SH-SY5Y (cell line): ENCODE results near the gene RSAD2.

ENCODE experiments used
- GATA2 ChIP-seq: IDR thresholded peaks from 2 replicates; pipeline ENCODE4 v1.6.1; 2011; ENCODE audit warnings: mild to moderate bottlenecking, low read depth, low read length
- GATA3 ChIP-seq: IDR thresholded peaks from 2 replicates; pipeline ENCODE4 v1.6.1; 2011; ENCODE audit warnings: low read depth, mild to moderate bottlenecking, low read length, moderate library complexity

DNA sequence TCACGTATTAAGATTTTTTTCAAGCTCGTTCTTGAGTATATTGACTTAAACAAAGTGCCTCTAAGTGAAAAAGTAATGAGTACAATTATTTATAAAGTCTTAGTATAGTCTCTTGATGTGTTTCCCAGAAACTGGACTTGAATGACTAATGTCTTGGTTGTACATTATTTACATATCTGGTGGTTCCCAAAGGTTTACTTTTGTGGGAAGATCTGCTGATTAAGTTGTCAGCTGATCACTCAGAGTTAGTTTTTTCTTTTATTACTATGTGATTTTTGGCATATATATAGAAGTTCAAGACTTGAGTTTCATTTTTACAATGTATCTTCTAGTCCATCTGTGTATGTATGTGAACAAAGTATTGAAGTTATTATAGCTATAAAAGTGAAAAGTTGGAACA lies 69.1 kb downstream of the RSAD2 start:
- TF ChIP-seq GATA2 (no peak), GATA3 (no peak)
